ENCODE measurements around the gene SRRM2.

The SRRM2 gene

DNA sequence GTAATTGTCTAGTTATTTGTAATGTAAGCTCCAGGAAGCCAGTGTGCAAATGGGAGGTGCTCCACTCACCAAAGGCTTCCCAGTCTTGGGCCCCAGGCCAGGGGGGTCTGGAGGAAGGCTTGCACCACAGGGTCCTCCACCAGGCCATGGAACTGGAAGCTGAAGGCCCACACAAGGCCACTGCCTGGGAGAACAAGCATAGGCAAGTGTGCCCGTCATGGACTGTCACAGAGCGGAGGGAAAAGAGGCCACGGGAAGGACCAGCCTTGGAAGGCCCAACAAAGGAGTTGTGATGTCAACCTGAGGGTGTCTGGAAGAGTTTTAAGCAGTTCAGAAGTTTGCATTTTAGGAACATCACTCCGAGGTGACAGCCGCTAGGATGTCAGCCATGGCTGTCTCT is 3.0 kb upstream of the SRRM2 start:
- Histone ChIP-seq H3K4me3 (replicated peaks; ENCODE audit: low read depth, low read length) (no peak overlapping the region), H3K36me3 (ENCODE audit: control insufficient read depth, insufficient read depth, low read length) (no peaks in the 10 kb centered on the region; the same call in 1 of the 2 replicates), H3K27me3 (replicated peaks; ENCODE audit: control insufficient read depth, insufficient read depth, low read length) (no peaks in the 10 kb centered on the region)
- TF ChIP-seq, protein P1, sequence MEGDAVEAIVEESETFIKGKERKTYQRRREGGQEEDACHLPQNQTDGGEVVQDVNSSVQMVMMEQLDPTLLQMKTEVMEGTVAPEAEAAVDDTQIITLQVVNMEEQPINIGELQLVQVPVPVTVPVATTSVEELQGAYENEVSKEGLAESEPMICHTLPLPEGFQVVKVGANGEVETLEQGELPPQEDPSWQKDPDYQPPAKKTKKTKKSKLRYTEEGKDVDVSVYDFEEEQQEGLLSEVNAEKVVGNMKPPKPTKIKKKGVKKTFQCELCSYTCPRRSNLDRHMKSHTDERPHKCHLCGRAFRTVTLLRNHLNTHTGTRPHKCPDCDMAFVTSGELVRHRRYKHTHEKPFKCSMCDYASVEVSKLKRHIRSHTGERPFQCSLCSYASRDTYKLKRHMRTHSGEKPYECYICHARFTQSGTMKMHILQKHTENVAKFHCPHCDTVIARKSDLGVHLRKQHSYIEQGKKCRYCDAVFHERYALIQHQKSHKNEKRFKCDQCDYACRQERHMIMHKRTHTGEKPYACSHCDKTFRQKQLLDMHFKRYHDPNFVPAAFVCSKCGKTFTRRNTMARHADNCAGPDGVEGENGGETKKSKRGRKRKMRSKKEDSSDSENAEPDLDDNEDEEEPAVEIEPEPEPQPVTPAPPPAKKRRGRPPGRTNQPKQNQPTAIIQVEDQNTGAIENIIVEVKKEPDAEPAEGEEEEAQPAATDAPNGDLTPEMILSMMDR (IDR thresholded peaks at IDR 0.05; ENCODE audit: insufficient read depth, low read length, poor library complexity, severe bottlenecking): no peak
- DNase-seq (ENCODE audit: extremely low read depth, insufficient read length): no peak

- Histone ChIP-seq H3K27me3 (replicated peaks; ENCODE audit: control insufficient read depth, insufficient read depth, low read length) (no peaks in the 10 kb centered on the region), H3K36me3 (ENCODE audit: control insufficient read depth, insufficient read depth, low read length) (no peaks in the 10 kb centered on the region; the same call in 1 of the 2 replicates), H3K4me3 (replicated peaks; ENCODE audit: low read depth, low read length) (no peak overlapping the region)
- DNase-seq (ENCODE audit: extremely low read depth, insufficient read length): no peak
- TF ChIP-seq, protein P1 (IDR thresholded peaks at IDR 0.05; ENCODE audit: insufficient read depth, low read length, poor library complexity, severe bottlenecking): no peak
Measured at GRCh38 chr16:2749936-2750335, 2.5 kb upstream of the SRRM2 start.

- no peak for DNase-seq (ENCODE audit: extremely low read depth, insufficient read length)
- H3K36me3 ChIP-seq (ENCODE audit: control insufficient read depth, insufficient read depth, low read length): peaks cover 3% of the 10 kb centered on the region
- H3K27me3 ChIP-seq (replicated peaks; ENCODE audit: control insufficient read depth, insufficient read depth, low read length): no peaks in the 10 kb centered on the region
- peak overlapping the region; percentile 75 for H3K4me3 ChIP-seq (replicated peaks; ENCODE audit: low read depth, low read length)
- TF ChIP-seq, protein P1 (IDR thresholded peaks at IDR 0.05; ENCODE audit: insufficient read depth, low read length, poor library complexity, severe bottlenecking): no peak
Measured at GRCh38 chr16:2751577-2752034, 832 bp upstream of the SRRM2 start.

GRCh38 chr16:2752850-2753732 is 653 bp downstream of the SRRM2 start:
- peaks cover 13% of the 10 kb centered on the region for H3K36me3 ChIP-seq (ENCODE audit: control insufficient read depth, insufficient read depth, low read length)
- TF ChIP-seq, protein P1 (IDR thresholded peaks at IDR 0.05; ENCODE audit: insufficient read depth, low read length, poor library complexity, severe bottlenecking): no peak
- H3K27me3 ChIP-seq (replicated peaks; ENCODE audit: control insufficient read depth, insufficient read depth, low read length): no peaks in the 10 kb centered on the region
- peak overlapping the region; percentile 75 for H3K4me3 ChIP-seq (replicated peaks; ENCODE audit: low read depth, low read length)
- DNase-seq (ENCODE audit: extremely low read depth, insufficient read length): peak; percentile 90

- Histone ChIP-seq H3K36me3 (ENCODE audit: control insufficient read depth, insufficient read depth, low read length) (peaks cover 17% of the 10 kb centered on the region), H3K27me3 (replicated peaks; ENCODE audit: control insufficient read depth, insufficient read depth, low read length) (no peaks in the 10 kb centered on the region), H3K4me3 (replicated peaks; ENCODE audit: low read depth, low read length) (peak overlapping the region; percentile 75)
- TF ChIP-seq, protein P1 (IDR thresholded peaks at IDR 0.05; ENCODE audit: insufficient read depth, low read length, poor library complexity, severe bottlenecking): no peak
- no peak for DNase-seq (ENCODE audit: extremely low read depth, insufficient read length)
Measured at GRCh38 chr16:2753733-2754020, 1.2 kb downstream of the SRRM2 start.

All from GM06990 (cell line).